HepG2 (cell line): Measurements from ENCODE around the gene CD9. TPM values are rescaled to one million over a fixed set of nuclear protein-coding genes. Genes with fewer than 3 reads are reported as not detected.

Experiments
- ATF7 ChIP-seq, 2 experiments: fragments of 450-650 bp in 1 of 2; sonication (generic) in 1 of 2; formaldehyde crosslinking in 1 of 2; IDR thresholded peaks; 2 replicates each; pipeline versions ENCODE4 v1.4.0 to v1.6.1; 2016 to 2020; ENCODE audit warnings: antibody characterized with exemption in 1 of 2, mild to moderate bottlenecking in 1 of 2, missing genetic modification reagents in 1 of 2
- CEBPB ChIP-seq: IDR thresholded peaks from 2 replicates; pipeline ENCODE4 v1.6.1; 2011; ENCODE audit warnings: low read depth, low read length, improper control_type of control experiment, borderline replicate concordance
- EHMT2 ChIP-seq: fragments of 200-600 bp; sonication (generic); IDR thresholded peaks from 2 replicates; pipeline ENCODE4 v1.7.0; 2017; ENCODE audit warnings: antibody characterized with exemption, low read depth, low read length, borderline replicate concordance
- GMEB1 ChIP-seq: sonication (generic); formaldehyde crosslinking; IDR thresholded peaks from 2 replicates; pipeline ENCODE4 v1.5.1; 2020; ENCODE audit warnings: missing genetic modification reagents, mild to moderate bottlenecking, borderline replicate concordance
- KAT2B ChIP-seq: fragments of 150-350 bp; IDR thresholded peaks from 2 replicates; pipeline ENCODE4 v1.6.1; 2014; ENCODE audit warnings: low read depth, low read length, borderline replicate concordance
- MXD3 ChIP-seq: IDR thresholded peaks from 2 replicates; pipeline ENCODE4 v1.6.1; 2016; ENCODE audit warnings: mild to moderate bottlenecking, missing biosample characterization, missing genetic modification reagents
- TBX3 ChIP-seq: fragments of 450-650 bp; IDR thresholded peaks from 2 replicates; pipeline ENCODE4 v1.6.1; 2017; ENCODE audit warnings: antibody characterized with exemption, mild to moderate bottlenecking, inconsistent platforms, borderline replicate concordance
- TGIF2 ChIP-seq: IDR thresholded peaks from 2 replicates; pipeline ENCODE4 v1.6.1; 2016; ENCODE audit warnings: control low read depth, missing compliant biosample characterization
- TOPORS ChIP-seq: sonication (generic); formaldehyde crosslinking; IDR thresholded peaks from 2 replicates; pipeline ENCODE4 v1.8.0; 2023; ENCODE audit warnings: mild to moderate bottlenecking, missing genetic modification reagents
- ZBTB14 ChIP-seq: sonication (generic); formaldehyde crosslinking; IDR thresholded peaks from 2 replicates; pipeline ENCODE4 v1.4.0; 2020; ENCODE audit warnings: missing genetic modification reagents
- ZBTB7A ChIP-seq: sonication (generic); formaldehyde crosslinking; IDR thresholded peaks from 2 replicates; pipeline ENCODE4 v1.8.0; 2022; ENCODE audit warnings: mild to moderate bottlenecking, missing genetic modification reagents
- ZNF235 ChIP-seq: sonication (generic); formaldehyde crosslinking; IDR thresholded peaks from 2 replicates; pipeline ENCODE4 v1.8.1; 2023; ENCODE audit warnings: mild to moderate bottlenecking, missing genetic modification reagents, borderline replicate concordance
- ZNF281 ChIP-seq: sonication (generic); formaldehyde crosslinking; IDR thresholded peaks from 2 replicates; pipeline ENCODE4 v1.4.0; 2020; ENCODE audit warnings: missing genetic modification reagents, borderline replicate concordance
- ZNF609 ChIP-seq: sonication (generic); formaldehyde crosslinking; IDR thresholded peaks from 2 replicates; pipeline ENCODE4 v1.4.0; 2020; ENCODE audit warnings: mild to moderate bottlenecking, missing genetic modification reagents, borderline replicate concordance
- ZSCAN21 ChIP-seq: sonication (generic); formaldehyde crosslinking; IDR thresholded peaks from 2 replicates; pipeline ENCODE4 v1.8.0; 2022; ENCODE audit warnings: mild to moderate bottlenecking, missing genetic modification reagents, moderate library complexity, borderline replicate concordance
- ZSCAN29 ChIP-seq: sonication (generic); formaldehyde crosslinking; conservative IDR thresholded peaks from 2 replicates; pipeline ENCODE4 v1.4.0; 2020; ENCODE audit warnings: mild to moderate bottlenecking, missing genetic modification reagents
- polyA plus RNA-seq, 8 experiments: library from polyadenylated mRNA; depleted of rRNA in 3 of 8; stranded (reverse) in 7 of 8; unstranded in 1 of 8; fragments of >200 nt; fragmentation: Illumina TruSeq in 4 of 8; extraction: Trizol in 4 of 8; gene quantifications; 2 replicates each; pipeline versions ENCODE4 v1.2.1 to v1.2.3, GENCODE V29; 2011 to 2016; ENCODE audit warnings: low read depth in 4 of 8, missing spikeins in 1 of 8, mixed read lengths in 1 of 8; ENCODE audit not compliant: insufficient read depth in 1 of 8
- total RNA-seq, 5 experiments: library from RNA; depleted of rRNA; stranded (reverse); fragments of >200 nt; fragmentation: Illumina TruSeq; extraction: Trizol; gene quantifications; 2 replicates each; pipeline ENCODE4 v1.2.3, GENCODE V29; 2016; ENCODE audit warnings: low read depth in 1 of 5

The CD9 gene
- total and polyA plus RNA-seq, 2 of the 13 experiments (the other 11 are each of a cell fraction or from before 2014, with no cell fraction given) = 5.8 to 38.3 TPM

- peak; percentile 89 for TF ChIP-seq CEBPB
- TF ChIP-seq ZSCAN21 = no peak
- TF ChIP-seq TBX3 = no peak; the same call in 1 of the 2 replicates
- TF ChIP-seq TGIF2 (CRISPR knock-in tag) = no peak
- no peak for TF ChIP-seq ZSCAN29 (CRISPR knock-in tag)
- no peak for TF ChIP-seq TOPORS (CRISPR knock-in tag)
- peak; percentile 63; the same call in 1 of the 2 replicates for TF ChIP-seq MXD3 (CRISPR knock-in tag)
- no peak for TF ChIP-seq GMEB1 (CRISPR knock-in tag)
- no peak for TF ChIP-seq KAT2B
- peak; percentile 92 for TF ChIP-seq ZNF281 (CRISPR knock-in tag)
- peak; percentile 65; the same call in 1 of the 2 replicates for TF ChIP-seq ZBTB7A (CRISPR knock-in tag)
- TF ChIP-seq ZNF609 (CRISPR knock-in tag) = peak; percentile 33; the same call in 1 of the 2 replicates
- TF ChIP-seq EHMT2 = peak; percentile 47; the same call in 1 of the 2 replicates
- TF ChIP-seq ZBTB14 (CRISPR knock-in tag) = no peak
- TF ChIP-seq ZNF235 (CRISPR knock-in tag) = no peak
- TF ChIP-seq ATF7 (IDR thresholded peaks at IDR 0.05) = no peak
- peak; percentile 85 for TF ChIP-seq ATF7 (CRISPR knock-in tag; IDR thresholded peaks at IDR 0.05)
Observed at GRCh38 chr12:6230321-6231110, 30.3 kb downstream of the CD9 start (continued).
